ENCODE measurements around the gene FCRL6.
A peak's percentile ranks its signal among the peaks of the same experiment; 100 is the strongest.

Gene FCRL6

DNA sequence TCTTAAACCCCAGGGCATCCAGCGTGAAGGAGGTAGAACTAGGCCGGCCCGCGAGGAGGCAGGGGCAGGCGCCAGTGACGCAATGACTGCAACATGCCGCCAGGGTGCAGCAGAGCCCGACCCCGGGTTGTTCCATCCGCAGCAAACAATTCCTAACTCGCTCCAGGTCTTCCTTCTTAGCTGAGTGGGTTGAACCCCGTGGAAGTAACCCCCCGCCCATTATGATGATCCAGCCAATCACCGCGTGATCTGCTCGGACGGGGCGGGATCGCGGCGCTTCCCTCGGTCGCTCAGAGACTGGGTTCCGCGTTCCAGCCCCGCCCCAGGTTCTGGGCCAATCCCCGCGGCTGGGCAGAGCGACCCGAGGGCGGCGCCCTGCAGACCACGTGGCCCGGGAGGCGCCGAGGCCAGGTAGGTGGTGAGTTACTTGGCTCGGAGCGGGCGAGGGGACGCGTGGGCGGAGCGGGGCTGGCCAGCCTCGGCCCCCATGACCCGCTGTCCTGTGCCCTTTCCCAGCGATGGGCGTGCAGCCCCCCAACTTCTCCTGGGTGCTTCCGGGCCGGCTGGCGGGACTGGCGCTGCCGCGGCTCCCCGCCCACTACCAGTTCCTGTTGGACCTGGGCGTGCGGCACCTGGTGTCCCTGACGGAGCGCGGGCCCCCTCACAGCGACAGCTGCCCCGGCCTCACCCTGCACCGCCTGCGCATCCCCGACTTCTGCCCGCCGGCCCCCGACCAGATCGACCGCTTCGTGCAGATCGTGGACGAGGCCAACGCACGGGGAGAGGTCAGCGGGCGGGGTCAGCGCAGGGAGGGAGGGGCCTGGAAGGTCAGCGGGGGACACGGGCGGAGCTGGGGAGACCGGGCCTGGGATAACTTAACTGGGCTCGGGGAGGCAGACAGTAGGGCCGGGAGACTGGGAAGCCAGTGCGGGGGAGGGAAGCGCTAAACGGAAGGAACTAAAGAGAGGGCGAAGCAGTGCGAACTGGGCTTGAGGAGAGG is 21.3 kb upstream of the FCRL6 start, which contains the start of gene DUSP23:
DUSP23 (plus strand) TSS at position 380 of the 1,000 bp plus-strand sequence; CDS start at position 519, 139 bp downstream.
- H3K4me1 ChIP-seq (ENCODE audit: control insufficient read depth, insufficient read depth, low read length): no peaks in the 10 kb centered on the region
- H3K4me3 ChIP-seq (ENCODE audit: low read depth, low read length): no peak within 1 kb of the TSS
- TF ChIP-seq ZNF654 (tag by site-specific recombination; IDR thresholded peaks at IDR 0.05; ENCODE audit: low read depth) (peak; percentile 42), ZNF555 (tag by site-specific recombination; conservative IDR thresholded peaks at IDR 0.05) (no peak), PRDM10 (tag by site-specific recombination; IDR thresholded peaks at IDR 0.05) (peak; percentile 84), ZNF843 (tag by site-specific recombination; IDR thresholded peaks at IDR 0.05) (no peak), ZFHX2 (tag by site-specific recombination; conservative IDR thresholded peaks at IDR 0.05) (0 out of 2 replicates have a peak, but pooled peaks have one; percentile 9), ZNF768 (tag by site-specific recombination; IDR thresholded peaks at IDR 0.05) (no peak), ZNF48 (tag by site-specific recombination; IDR thresholded peaks at IDR 0.05) (no peak), ZNF391 (tag by site-specific recombination; IDR thresholded peaks at IDR 0.05; ENCODE audit: borderline replicate concordance, low read depth) (no peak)
- TF ChIP-seq, protein P1, sequence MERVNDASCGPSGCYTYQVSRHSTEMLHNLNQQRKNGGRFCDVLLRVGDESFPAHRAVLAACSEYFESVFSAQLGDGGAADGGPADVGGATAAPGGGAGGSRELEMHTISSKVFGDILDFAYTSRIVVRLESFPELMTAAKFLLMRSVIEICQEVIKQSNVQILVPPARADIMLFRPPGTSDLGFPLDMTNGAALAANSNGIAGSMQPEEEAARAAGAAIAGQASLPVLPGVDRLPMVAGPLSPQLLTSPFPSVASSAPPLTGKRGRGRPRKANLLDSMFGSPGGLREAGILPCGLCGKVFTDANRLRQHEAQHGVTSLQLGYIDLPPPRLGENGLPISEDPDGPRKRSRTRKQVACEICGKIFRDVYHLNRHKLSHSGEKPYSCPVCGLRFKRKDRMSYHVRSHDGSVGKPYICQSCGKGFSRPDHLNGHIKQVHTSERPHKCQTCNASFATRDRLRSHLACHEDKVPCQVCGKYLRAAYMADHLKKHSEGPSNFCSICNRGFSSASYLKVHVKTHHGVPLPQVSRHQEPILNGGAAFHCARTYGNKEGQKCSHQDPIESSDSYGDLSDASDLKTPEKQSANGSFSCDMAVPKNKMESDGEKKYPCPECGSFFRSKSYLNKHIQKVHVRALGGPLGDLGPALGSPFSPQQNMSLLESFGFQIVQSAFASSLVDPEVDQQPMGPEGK (tag by site-specific recombination; IDR thresholded peaks at IDR 0.05): no peak
- H3K9me3 ChIP-seq (ENCODE audit: control insufficient read depth, insufficient read depth, low read depth, low read length): no peaks in the 10 kb centered on the region
- POLR2A ChIA-PET: no interaction called here
- CTCF ChIA-PET: interaction anchor here (0.6 to 2.5 kb wide), 12 partner anchors 12 to 398 kb away, joined by 3 to 17 read pairs (median 4); no protein-coding TSS in a partner anchor
- no peak within 1 kb of the TSS for H3K27ac ChIP-seq (ENCODE audit: extremely low read depth, low read depth, low read length)
- H3K36me3 ChIP-seq (ENCODE audit: control insufficient read depth in 2 of 2, insufficient read depth in 1 of 2, low read length in 2 of 2): no peaks in the 10 kb centered on the region

DNA sequence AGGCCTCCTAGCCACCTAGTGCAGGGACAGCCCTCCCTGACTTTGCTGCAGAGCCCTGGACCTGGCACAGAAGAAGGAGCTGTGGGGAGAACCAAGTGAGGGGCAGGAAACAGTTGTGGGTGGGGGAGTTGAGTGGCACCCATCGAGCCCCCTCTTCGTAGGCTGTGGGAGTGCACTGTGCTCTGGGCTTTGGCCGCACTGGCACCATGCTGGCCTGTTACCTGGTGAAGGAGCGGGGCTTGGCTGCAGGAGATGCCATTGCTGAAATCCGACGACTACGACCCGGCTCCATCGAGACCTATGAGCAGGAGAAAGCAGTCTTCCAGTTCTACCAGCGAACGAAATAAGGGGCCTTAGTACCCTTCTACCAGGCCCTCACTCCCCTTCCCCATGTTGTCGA is 20.2 kb upstream of the FCRL6 start:
- Histone ChIP-seq H3K9me3 (ENCODE audit: control insufficient read depth, insufficient read depth, low read depth, low read length) (no peaks in the 10 kb centered on the region), H3K4me3 (ENCODE audit: low read depth, low read length) (no peak overlapping the region), H3K4me1 (ENCODE audit: control insufficient read depth, insufficient read depth, low read length) (0 out of 2 replicates have a peak, but pooled peaks cover 4% of the 10 kb centered on the region), H3K36me3 (ENCODE audit: control insufficient read depth in 2 of 2, insufficient read depth in 1 of 2, low read length in 2 of 2) (no peaks in the 10 kb centered on the region), H3K27ac (ENCODE audit: extremely low read depth, low read depth, low read length) (no peak overlapping the region)
- TF ChIP-seq IKZF3 (tag by site-specific recombination; IDR thresholded peaks at IDR 0.05) (no peak), ZBTB11 (tag by site-specific recombination; conservative IDR thresholded peaks at IDR 0.05; ENCODE audit: low read depth) (no peak), SETDB1 (IDR thresholded peaks at IDR 0.05; ENCODE audit: insufficient read length, low read length) (no peak), ZNF394 (tag by site-specific recombination; IDR thresholded peaks at IDR 0.05; ENCODE audit: borderline replicate concordance) (no peak), ZNF654 (tag by site-specific recombination; IDR thresholded peaks at IDR 0.05; ENCODE audit: low read depth) (no peak)
- TF ChIP-seq, protein P2, sequence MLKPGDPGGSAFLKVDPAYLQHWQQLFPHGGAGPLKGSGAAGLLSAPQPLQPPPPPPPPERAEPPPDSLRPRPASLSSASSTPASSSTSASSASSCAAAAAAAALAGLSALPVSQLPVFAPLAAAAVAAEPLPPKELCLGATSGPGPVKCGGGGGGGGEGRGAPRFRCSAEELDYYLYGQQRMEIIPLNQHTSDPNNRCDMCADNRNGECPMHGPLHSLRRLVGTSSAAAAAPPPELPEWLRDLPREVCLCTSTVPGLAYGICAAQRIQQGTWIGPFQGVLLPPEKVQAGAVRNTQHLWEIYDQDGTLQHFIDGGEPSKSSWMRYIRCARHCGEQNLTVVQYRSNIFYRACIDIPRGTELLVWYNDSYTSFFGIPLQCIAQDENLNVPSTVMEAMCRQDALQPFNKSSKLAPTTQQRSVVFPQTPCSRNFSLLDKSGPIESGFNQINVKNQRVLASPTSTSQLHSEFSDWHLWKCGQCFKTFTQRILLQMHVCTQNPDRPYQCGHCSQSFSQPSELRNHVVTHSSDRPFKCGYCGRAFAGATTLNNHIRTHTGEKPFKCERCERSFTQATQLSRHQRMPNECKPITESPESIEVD (tag by site-specific recombination; IDR thresholded peaks at IDR 0.05): no peak
- ChIA-PET CTCF (interaction anchor here (0.7 to 2.5 kb wide), 9 partner anchors 17 to 225 kb away, joined by 3 to 17 read pairs (median 3); no protein-coding TSS in a partner anchor), POLR2A (no interaction called here)

Measured in HEK293 (cell line).